ENCODE measurements around the gene NFATC4.

NFATC4 gene

DNA sequence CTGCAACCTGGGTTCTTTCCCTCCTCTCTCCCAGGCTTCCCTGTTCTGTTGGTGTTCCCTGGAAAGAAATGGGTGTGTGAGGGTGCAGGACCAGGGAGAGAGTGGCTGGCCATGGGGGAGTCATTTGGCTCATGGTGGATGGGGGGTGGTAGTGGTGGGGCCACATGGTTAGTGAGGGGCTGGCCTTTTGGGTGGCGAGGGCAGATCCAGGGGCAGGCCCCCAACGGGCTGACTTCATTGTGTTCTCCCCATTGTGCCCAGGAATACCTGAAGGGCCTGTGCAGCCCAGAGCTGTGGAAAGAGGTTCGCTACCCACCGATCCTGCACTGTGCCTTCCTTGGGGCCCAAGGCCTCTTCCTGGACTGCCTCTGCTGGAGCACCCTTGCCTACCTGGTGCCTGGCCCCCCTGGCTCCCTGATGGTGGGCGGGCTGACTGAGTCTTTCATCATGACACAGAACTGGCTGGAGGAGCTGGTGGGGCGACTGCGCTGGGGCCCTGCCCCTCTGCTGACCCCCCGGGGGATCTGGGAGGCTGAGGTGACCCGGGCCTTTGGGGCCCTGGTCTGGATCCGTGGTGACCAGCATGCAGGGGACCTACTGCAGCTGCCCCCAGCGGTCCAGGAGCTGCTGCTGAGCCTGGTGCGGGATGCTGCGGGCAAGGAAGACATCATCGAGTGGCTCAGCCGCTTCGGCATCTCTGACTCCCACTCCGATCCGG, 39.8 kb downstream of the NFATC4 start:
- CTCF ChIA-PET, result no interaction called here
- no peak for DNase-seq
- Mint-ChIP-seq H3K4me1 (no peaks in the 10 kb centered on the region), H3K4me3 (no peak overlapping the region), H3K27me3 (peaks cover 70% of the 10 kb centered on the region), H3K36me3 (no peaks in the 10 kb centered on the region), H3K9me3 (no peaks in the 10 kb centered on the region), H3K27ac (no peak overlapping the region)

DNA sequence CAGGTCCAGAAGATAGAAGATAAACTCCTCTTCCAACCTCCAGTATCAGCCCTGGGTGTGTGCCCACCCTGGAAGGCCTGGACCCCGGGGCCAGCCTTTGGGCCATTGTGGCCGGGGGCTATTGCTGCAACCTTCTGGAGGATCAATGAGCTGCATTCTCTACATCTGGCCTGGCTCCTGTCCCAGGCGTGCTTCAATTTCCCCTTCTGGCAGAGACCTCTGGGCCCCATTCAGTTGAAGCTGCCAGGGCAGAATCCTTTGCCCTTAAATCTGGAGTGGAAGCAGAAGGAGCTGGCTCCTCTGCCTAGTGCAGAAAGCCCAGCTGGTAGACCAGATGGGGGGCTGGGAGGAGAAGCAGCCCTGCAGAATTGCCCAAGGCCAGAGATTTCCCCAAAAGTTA, 40.8 kb downstream of the NFATC4 start:
- CTCF ChIA-PET, result interaction anchor here (0.6 to 1.5 kb wide), 5 partner anchors 10 to 316 kb away, joined by 3 to 16 read pairs (median 3); partner anchors contain the start of genes CIDEB and NYNRIN
- Mint-ChIP-seq H3K27ac (no peak overlapping the region), H3K9me3 (no peaks in the 10 kb centered on the region), H3K4me3 (no peak overlapping the region), H3K4me1 (no peaks in the 10 kb centered on the region), H3K36me3 (no peaks in the 10 kb centered on the region), H3K27me3 (peaks cover 66% of the 10 kb centered on the region)
- DNase-seq, result no peak

GRCh38 chr14:24409192-24409591, 41.2 kb downstream of the NFATC4 start:
- Mint-ChIP-seq H3K9me3 (no peaks in the 10 kb centered on the region), H3K27me3 (peaks cover 62% of the 10 kb centered on the region), H3K4me1 (no peaks in the 10 kb centered on the region), H3K4me3 (no peak overlapping the region), H3K36me3 (no peaks in the 10 kb centered on the region), H3K27ac (no peak overlapping the region)
- CTCF ChIA-PET, result interaction anchor here (0.6 to 1.5 kb wide), 6 partner anchors 7 to 316 kb away, joined by 3 to 16 read pairs (median 3); partner anchors contain the start of genes CIDEB and NYNRIN
- DNase-seq, result no peak

DNA sequence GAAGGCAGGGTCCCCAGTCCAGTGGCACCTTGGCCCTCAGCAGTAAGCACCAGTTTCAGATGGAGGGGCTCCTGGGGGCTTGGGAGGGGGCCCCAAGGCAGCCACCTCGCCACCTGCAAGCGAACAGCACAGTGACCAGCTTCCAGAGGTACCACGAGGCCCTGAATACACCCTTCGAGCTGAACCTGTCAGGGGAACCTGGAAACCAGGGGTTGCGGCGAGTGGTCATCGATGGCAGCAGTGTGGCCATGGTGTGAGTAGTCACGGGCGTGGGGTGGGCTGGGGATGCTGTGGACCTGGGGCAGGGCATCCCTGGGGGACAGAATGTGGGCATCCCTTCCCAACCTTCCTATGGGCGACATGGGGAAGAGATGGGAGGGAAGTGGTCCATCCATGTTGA, 42.0 kb downstream of the NFATC4 start:
- no peaks in the 10 kb centered on the region for H3K36me3 Mint-ChIP-seq
- no peak overlapping the region for H3K27ac Mint-ChIP-seq
- H3K9me3 Mint-ChIP-seq, result no peaks in the 10 kb centered on the region
- no peak overlapping the region for H3K4me3 Mint-ChIP-seq
- H3K4me1 Mint-ChIP-seq, result no peaks in the 10 kb centered on the region
- H3K27me3 Mint-ChIP-seq, result peaks cover 61% of the 10 kb centered on the region
- CTCF ChIA-PET, result interaction anchor here (0.7 to 1.5 kb wide), 5 partner anchors 8 to 103 kb away, joined by 3 to 16 read pairs (median 4); partner anchors contain the start of gene CIDEB
- no peak for DNase-seq

- Mint-ChIP-seq H3K9me3 (no peaks in the 10 kb centered on the region), H3K36me3 (no peaks in the 10 kb centered on the region), H3K27me3 (peaks cover 63% of the 10 kb centered on the region), H3K4me1 (no peaks in the 10 kb centered on the region), H3K4me3 (no peak overlapping the region), H3K27ac (no peak overlapping the region)
- CTCF ChIA-PET, result interaction anchor here (0.7 to 3.2 kb wide), 3 partner anchors 16 to 78 kb away, joined by 3 to 11 read pairs (median 10); no protein-coding TSS in a partner anchor
- DNase-seq, result peak; percentile 55
Observed at GRCh38 chr14:24411443-24412389, 43.7 kb downstream of the NFATC4 start.

GRCh38 chr14:24414077-24414476, 46.1 kb downstream of the NFATC4 start:
- Mint-ChIP-seq H3K4me3 (no peak overlapping the region), H3K9me3 (no peaks in the 10 kb centered on the region), H3K4me1 (no peaks in the 10 kb centered on the region), H3K27me3 (peaks cover 60% of the 10 kb centered on the region), H3K27ac (no peak overlapping the region), H3K36me3 (no peaks in the 10 kb centered on the region)
- CTCF ChIA-PET, result interaction anchor here (0.8 to 3.2 kb wide), 6 partner anchors 10 to 81 kb away, joined by 3 to 10 read pairs (median 4); no protein-coding TSS in a partner anchor
- no peak for DNase-seq

- H3K27ac Mint-ChIP-seq, result no peak overlapping the region
- H3K27me3 Mint-ChIP-seq, result peaks cover 60% of the 10 kb centered on the region
- H3K9me3 Mint-ChIP-seq, result no peaks in the 10 kb centered on the region
- no peak for DNase-seq
- H3K36me3 Mint-ChIP-seq, result no peaks in the 10 kb centered on the region
- no peak overlapping the region for H3K4me3 Mint-ChIP-seq
- CTCF ChIA-PET, result interaction anchor here (1.1 to 1.9 kb wide), 3 partner anchors 10 to 17 kb away, joined by 3 to 7 read pairs (median 5); no protein-coding TSS in a partner anchor
- no peaks in the 10 kb centered on the region for H3K4me1 Mint-ChIP-seq
Observed at GRCh38 chr14:24414732-24415420, 46.9 kb downstream of the NFATC4 start.

GRCh38 chr14:24415421-24416253, 47.7 kb downstream of the NFATC4 start:
- H3K36me3 Mint-ChIP-seq, result no peaks in the 10 kb centered on the region
- no peaks in the 10 kb centered on the region for H3K4me1 Mint-ChIP-seq
- DNase-seq, result no peak
- no peaks in the 10 kb centered on the region for H3K9me3 Mint-ChIP-seq
- H3K27me3 Mint-ChIP-seq, result peaks cover 60% of the 10 kb centered on the region
- no peak overlapping the region for H3K4me3 Mint-ChIP-seq
- CTCF ChIA-PET, result no interaction called here
- no peak overlapping the region for H3K27ac Mint-ChIP-seq

- Mint-ChIP-seq H3K4me3 (no peak overlapping the region), H3K9me3 (no peaks in the 10 kb centered on the region), H3K4me1 (no peaks in the 10 kb centered on the region), H3K36me3 (no peaks in the 10 kb centered on the region), H3K27me3 (peaks cover 55% of the 10 kb centered on the region), H3K27ac (no peak overlapping the region)
- CTCF ChIA-PET, result interaction anchor here (1.5 kb wide), 1 partner anchor 15 kb away, joined by 4 read pairs; no protein-coding TSS in a partner anchor
- DNase-seq, result no peak
Observed at GRCh38 chr14:24416254-24416931, 48.4 kb downstream of the NFATC4 start.

DNA sequence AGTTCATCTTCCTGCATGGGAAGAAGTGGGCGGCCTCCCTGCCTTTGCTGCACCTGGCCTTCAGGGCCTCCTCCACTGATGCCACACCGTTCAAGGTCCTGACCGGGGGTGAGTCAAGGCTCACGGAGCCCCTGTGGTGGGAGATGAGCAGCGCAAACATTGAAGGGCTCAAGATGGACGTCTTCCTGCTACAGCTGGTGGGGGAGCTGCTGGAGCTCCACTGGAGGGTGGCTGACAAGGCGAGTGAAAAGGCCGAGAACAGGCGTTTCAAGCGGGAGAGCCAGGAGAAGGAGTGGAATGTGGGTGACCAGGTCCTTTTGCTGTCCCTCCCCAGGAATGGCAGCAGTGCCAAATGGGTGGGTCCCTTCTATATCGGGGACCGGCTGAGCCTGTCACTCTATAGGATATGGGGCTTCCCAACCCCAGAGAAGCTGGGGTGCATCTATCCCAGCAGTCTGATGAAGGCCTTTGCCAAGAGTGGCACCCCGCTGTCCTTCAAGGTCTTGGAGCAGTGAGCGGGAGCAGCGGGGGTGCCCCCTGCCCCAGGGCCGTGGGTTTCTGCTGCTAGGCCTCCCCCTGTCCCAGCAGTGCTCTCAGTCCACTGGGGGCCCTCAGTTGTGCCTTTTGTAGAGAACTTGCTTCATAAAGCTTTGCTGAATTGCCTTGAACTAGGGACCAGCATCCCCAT, 49.1 kb downstream of the NFATC4 start:
- peaks cover 51% of the 10 kb centered on the region for H3K27me3 Mint-ChIP-seq
- H3K4me1 Mint-ChIP-seq, result no peaks in the 10 kb centered on the region
- H3K36me3 Mint-ChIP-seq, result no peaks in the 10 kb centered on the region
- no peak overlapping the region for H3K27ac Mint-ChIP-seq
- H3K9me3 Mint-ChIP-seq, result no peaks in the 10 kb centered on the region
- CTCF ChIA-PET, result interaction anchor here (1.5 kb wide), 1 partner anchor 14 kb away, joined by 4 read pairs; no protein-coding TSS in a partner anchor
- no peak overlapping the region for H3K4me3 Mint-ChIP-seq
- no peak for DNase-seq

GRCh38 chr14:24417832-24418491, 50.0 kb downstream of the NFATC4 start:
- DNase-seq, result no peak
- H3K27me3 Mint-ChIP-seq, result peaks cover 44% of the 10 kb centered on the region
- no peak overlapping the region for H3K4me3 Mint-ChIP-seq
- no peak overlapping the region for H3K27ac Mint-ChIP-seq
- no peaks in the 10 kb centered on the region for H3K9me3 Mint-ChIP-seq
- CTCF ChIA-PET, result interaction anchor here (1.5 to 1.8 kb wide), 2 partner anchors 13 to 85 kb away, joined by 4 to 7 read pairs; no protein-coding TSS in a partner anchor
- no peaks in the 10 kb centered on the region for H3K36me3 Mint-ChIP-seq
- no peaks in the 10 kb centered on the region for H3K4me1 Mint-ChIP-seq

DNA sequence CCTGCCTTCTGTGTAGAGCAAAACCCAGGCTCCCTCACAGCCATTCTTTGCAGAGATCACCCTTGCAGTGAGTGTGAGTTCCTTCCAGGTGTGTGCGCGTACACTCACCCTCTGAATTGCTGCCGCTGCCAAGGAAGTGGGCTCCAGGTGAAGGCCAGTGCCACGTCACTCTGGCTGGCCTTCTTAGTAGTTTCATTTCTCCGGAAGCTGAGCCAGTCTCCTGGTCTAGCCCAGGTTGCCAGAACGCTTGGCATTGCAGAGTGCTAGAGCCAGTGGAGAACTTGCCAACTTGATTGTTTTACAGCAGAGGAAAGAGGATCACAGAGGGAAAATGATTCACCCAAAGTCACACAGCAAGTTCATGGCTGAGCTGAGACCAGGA, 50.5 kb downstream of the NFATC4 start:
- Mint-ChIP-seq H3K4me1 (no peaks in the 10 kb centered on the region), H3K27me3 (peaks cover 44% of the 10 kb centered on the region), H3K9me3 (no peaks in the 10 kb centered on the region), H3K4me3 (no peak overlapping the region), H3K27ac (no peak overlapping the region), H3K36me3 (no peaks in the 10 kb centered on the region)
- CTCF ChIA-PET, result interaction anchor here (1.8 to 2.2 kb wide), 2 partner anchors 13 to 86 kb away, joined by 7 to 15 read pairs; partner anchors contain the start of gene KHNYN
- DNase-seq, result no peak

All from activated naive CD4-positive, alpha-beta T cell treated with anti-CD3 and anti-CD28 coated beads, Interleukin-2, amount 10 ng/mL, durations not matched to agents 7 days and 5 days (primary cell).